Mucosa of rectum (tissue), 2 donors: ENCODE data around the gene ADCY5.

ENCODE experiments used
- H3K27ac ChIP-seq, 2 donors: one replicate each; pipeline ENCODE4 v1.7.0; 2013; ENCODE audit warnings: inconsistent platforms in 2 of 2, low read depth in 2 of 2, low read length in 2 of 2
- H3K27me3 ChIP-seq, 2 donors: one replicate each; pipeline ENCODE4 v1.7.0; 2013; ENCODE audit warnings: low read length in 2 of 2; ENCODE audit not compliant: control insufficient read depth in 2 of 2, insufficient read depth in 2 of 2
- H3K36me3 ChIP-seq, 2 donors: one replicate each; pipeline ENCODE4 v1.7.0; 2013; ENCODE audit warnings: low read length in 2 of 2; ENCODE audit not compliant: control insufficient read depth in 2 of 2, insufficient read depth in 2 of 2
- H3K4me1 ChIP-seq, 2 donors: one replicate each; pipeline ENCODE4 v1.7.0; 2013; ENCODE audit warnings: low read length in 2 of 2, mild to moderate bottlenecking in 1 of 2; ENCODE audit not compliant: control insufficient read depth in 2 of 2, insufficient read depth in 2 of 2
- H3K4me3 ChIP-seq, 2 donors: one replicate each; pipeline ENCODE4 v1.7.0; 2013; ENCODE audit warnings: low read length in 2 of 2
- H3K9ac ChIP-seq, 2 donors: one replicate each; pipeline ENCODE4 v1.7.0; 2013; ENCODE audit warnings: low read length in 2 of 2, low read depth in 1 of 2, mild to moderate bottlenecking in 1 of 2
- H3K9me3 ChIP-seq, 2 donors: one replicate each; pipeline ENCODE4 v1.7.0; 2013; ENCODE audit warnings: low read length in 2 of 2; ENCODE audit not compliant: control insufficient read depth in 2 of 2
- donor health status: healthy.
- donor health status: Normal muscosa, but diverticular disease.

The ADCY5 gene

DNA sequence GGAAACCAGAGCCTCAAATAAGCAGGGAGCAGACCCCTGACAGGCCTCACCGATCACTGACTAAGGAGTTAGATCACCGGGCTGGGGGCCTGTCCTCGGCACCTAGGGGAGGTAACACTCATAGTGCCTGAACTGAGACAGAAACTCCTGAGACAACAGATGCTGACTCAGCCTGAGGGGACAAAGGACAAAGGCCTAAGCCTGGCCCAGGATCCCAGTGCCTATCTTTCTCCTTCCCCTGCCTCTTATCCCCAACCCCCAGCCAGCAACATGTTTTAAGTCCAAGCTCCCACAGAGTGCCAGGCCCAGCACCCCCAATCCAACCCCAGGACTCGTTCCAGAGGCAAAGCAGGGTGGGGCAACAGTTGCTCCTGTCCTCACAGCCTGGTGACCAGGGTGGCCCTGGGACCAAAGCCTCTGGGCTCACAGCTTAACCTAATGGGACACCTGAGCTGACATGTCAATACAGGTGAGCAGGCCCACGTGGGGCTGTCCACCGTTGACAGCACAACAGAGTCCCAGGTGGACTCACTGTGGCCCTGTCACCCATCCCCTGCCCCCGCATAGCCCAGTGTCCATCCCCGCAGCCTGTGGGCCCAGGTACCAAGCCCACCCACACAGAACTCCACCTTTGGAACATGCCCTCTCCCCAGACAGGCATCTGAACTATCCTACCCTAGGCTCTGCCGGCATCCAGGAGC is 37.4 kb downstream of the ADCY5 start:
- Histone ChIP-seq H3K27ac (peak overlapping the region; percentile 32 to 67), H3K4me1 (peaks cover 18 to 26% of the 10 kb centered on the region in 2 donors)

DNA sequence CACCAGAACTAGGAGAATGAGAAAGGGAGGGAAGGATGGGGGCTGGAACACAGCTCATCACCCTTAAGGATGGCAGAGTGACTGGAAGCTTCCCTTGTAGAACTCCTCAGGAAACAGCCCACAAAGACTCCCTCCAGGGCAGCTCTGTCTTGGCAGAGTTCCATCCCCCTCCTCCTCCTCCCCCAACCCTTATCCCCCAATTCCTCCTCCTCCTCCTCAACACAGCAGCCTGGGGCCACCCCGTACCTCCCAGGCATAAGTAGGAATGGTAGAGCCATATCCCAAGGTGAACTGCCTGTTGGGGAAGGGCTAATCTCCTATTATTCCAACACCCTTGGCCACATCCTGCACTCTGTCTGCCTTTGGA is 38.8 kb downstream of the ADCY5 start:
- H3K9me3 ChIP-seq, result no peaks in the 10 kb centered on the region
- H3K9ac ChIP-seq, result no peak overlapping the region
- peak overlapping the region; percentile 50 to 68 for H3K27ac ChIP-seq
- no peaks in the 10 kb centered on the region for H3K36me3 ChIP-seq
- no peak overlapping the region for H3K4me3 ChIP-seq
- peaks cover 18 to 26% of the 10 kb centered on the region in 2 donors for H3K4me1 ChIP-seq
- no peaks in the 10 kb centered on the region for H3K27me3 ChIP-seq

More for the DNA sequence above, 37.4 kb downstream of the ADCY5 start:
- H3K4me3 ChIP-seq, result no peak overlapping the region
- no peaks in the 10 kb centered on the region for H3K36me3 ChIP-seq
- H3K9ac ChIP-seq, result no peak overlapping the region
- H3K27me3 ChIP-seq, result no peaks in the 10 kb centered on the region
- no peaks in the 10 kb centered on the region for H3K9me3 ChIP-seq

DNA sequence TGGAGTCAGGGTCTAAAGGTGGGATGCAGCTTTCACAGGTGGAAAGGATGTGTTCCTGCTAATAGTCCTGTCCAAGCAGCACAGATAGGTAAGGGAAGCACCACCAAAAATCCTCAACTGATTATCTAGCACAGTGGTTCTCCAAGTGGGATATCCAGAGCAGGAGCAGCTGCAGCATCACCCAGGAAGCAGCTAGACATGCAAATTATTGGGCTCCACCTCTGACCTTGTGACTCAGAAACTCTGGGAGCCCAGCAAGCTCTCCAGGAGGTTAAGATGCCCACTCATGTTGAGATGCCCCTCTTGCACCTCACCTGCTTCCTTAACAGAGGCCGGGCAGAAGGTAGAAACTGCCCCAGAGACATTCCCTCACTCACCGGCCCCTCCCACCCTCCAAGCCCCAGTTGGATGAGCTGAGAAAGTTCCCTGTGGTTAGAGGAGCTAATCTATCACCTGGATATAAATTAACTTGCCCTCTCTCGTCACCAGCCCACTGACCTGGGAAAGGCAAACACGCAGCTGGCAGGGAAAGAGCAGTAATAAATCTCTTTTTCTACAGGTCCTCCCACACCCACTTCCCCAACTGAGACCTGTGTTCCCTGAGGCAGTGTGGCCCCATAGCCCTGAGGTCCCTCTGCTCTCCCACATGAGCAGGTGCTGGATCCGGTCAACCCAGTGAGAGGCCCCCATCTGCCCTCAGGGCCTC is 39.3 kb downstream of the ADCY5 start:
- Histone ChIP-seq H3K9ac (peak overlapping the region; percentile 3), H3K4me1 (peaks cover 18 to 26% of the 10 kb centered on the region in 2 donors), H3K9me3 (no peaks in the 10 kb centered on the region), H3K36me3 (no peaks in the 10 kb centered on the region), H3K27ac (peak overlapping the region; percentile 59 to 68), H3K27me3 (no peaks in the 10 kb centered on the region), H3K4me3 (no peak overlapping the region)

DNA sequence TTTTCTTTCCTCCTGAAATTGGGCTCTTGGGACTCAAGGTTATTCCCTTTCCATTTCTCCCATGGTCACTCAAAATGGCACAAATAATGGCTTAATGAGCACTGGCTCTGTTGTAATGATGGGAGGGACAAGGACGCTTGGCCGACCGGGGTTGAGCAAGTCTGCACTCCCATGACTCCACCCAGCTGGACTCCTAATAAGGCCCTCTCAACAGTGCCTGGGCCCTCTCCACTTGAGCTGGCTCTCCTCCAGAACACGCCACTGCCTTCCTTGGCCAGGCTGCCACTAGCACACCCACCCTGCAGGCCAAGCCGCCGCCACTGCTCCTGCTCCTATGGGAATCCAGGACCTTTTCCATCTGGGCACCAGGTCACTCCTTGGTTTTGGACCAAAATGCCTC is 42.3 kb downstream of the ADCY5 start:
- H3K27me3 ChIP-seq, result no peaks in the 10 kb centered on the region
- H3K4me3 ChIP-seq, result no peak overlapping the region
- H3K27ac ChIP-seq, result peak overlapping the region in 1 of 2 donors; percentile 33
- H3K36me3 ChIP-seq, result no peaks in the 10 kb centered on the region
- H3K4me1 ChIP-seq, result peaks cover 18 to 19% of the 10 kb centered on the region in 2 donors
- no peaks in the 10 kb centered on the region for H3K9me3 ChIP-seq
- H3K9ac ChIP-seq, result no peak overlapping the region

DNA sequence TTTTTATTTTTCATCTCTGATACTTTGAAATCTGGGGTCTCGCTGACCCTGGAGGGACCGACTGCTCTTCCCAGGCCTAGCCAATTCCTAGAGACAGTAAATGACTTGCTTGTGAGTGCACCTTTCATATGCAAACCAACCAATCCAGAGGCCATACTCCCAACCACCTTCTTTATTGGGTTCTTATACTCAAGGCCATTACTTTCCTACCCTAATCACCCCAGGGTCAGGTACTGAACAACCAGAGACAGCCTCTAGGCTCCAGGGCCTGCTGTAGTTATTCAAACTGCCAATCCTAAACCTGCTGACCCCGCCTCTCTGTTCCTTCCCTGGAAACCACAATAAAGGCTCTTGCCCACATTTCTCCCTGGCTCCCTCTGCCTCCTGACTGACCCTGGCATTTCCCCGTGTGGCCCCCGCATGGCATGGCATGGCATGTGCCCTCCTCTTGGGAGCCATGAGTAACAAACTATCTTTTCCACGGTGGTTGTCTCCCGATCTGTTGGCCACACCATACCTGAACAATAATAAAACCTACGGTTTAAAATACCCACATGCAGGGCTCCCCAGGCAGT is 42.9 kb downstream of the ADCY5 start:
- H3K4me3 ChIP-seq, result no peak overlapping the region
- H3K36me3 ChIP-seq, result no peaks in the 10 kb centered on the region
- H3K27ac ChIP-seq, result no peak overlapping the region
- no peaks in the 10 kb centered on the region for H3K9me3 ChIP-seq
- H3K4me1 ChIP-seq, result peaks cover 13 to 15% of the 10 kb centered on the region in 2 donors
- peaks cover 0 to 3% of the 10 kb centered on the region in 2 donors for H3K27me3 ChIP-seq
- H3K9ac ChIP-seq, result no peak overlapping the region

DNA sequence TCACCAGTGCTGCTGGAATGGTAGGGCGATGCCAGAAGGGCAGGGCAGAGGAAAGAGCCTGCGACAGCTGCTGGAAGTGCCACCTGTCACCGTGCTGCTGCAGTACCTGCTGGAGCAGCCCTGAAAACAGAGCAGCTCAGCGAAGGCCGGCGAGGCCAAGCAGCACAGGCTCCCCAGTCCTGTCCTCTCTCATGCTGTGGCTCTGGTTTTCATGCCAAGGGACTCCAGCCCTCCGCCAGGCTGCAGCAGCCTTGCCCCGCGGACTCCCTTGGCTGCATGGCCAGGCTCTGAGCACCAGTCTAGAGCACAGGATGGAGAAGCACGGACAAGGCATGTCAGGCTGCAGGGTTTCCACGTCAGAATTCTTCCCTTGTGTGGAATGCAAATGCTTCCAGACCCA is 43.9 kb downstream of the ADCY5 start:
- H3K36me3 ChIP-seq, result no peaks in the 10 kb centered on the region
- no peak overlapping the region for H3K9ac ChIP-seq
- no peak overlapping the region for H3K4me3 ChIP-seq
- H3K4me1 ChIP-seq, result peaks cover 9 to 10% of the 10 kb centered on the region in 2 donors
- no peaks in the 10 kb centered on the region for H3K9me3 ChIP-seq
- H3K27me3 ChIP-seq, result peaks cover 0 to 3% of the 10 kb centered on the region in 2 donors
- peak overlapping the region in 1 of 2 donors; percentile 41 for H3K27ac ChIP-seq

DNA sequence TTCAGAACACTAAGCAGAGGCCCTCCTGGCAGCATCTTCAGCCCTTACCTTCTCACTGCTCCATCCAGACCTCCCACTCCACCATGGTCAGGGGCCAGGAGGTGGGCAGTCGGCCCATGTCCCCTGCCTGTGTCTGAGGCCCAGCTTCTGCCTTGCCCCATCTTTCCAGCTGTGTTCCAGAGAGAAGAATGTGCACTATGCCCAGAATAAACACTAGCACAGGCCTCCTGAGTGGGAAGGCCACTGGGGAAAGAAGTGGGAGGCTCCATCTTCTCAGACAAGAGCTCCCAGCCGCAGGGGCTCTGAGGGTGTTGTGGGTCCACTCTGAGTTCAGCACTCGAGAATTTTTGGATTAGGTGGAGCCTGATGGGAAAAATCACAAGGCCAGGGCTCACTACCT is 44.5 kb downstream of the ADCY5 start:
- Histone ChIP-seq H3K27me3 (peaks cover 0 to 3% of the 10 kb centered on the region in 2 donors), H3K9me3 (no peaks in the 10 kb centered on the region), H3K9ac (no peak overlapping the region), H3K4me1 (peaks cover 4 to 6% of the 10 kb centered on the region in 2 donors), H3K4me3 (no peak overlapping the region), H3K27ac (peak overlapping the region; percentile 25 to 53), H3K36me3 (no peaks in the 10 kb centered on the region)

DNA sequence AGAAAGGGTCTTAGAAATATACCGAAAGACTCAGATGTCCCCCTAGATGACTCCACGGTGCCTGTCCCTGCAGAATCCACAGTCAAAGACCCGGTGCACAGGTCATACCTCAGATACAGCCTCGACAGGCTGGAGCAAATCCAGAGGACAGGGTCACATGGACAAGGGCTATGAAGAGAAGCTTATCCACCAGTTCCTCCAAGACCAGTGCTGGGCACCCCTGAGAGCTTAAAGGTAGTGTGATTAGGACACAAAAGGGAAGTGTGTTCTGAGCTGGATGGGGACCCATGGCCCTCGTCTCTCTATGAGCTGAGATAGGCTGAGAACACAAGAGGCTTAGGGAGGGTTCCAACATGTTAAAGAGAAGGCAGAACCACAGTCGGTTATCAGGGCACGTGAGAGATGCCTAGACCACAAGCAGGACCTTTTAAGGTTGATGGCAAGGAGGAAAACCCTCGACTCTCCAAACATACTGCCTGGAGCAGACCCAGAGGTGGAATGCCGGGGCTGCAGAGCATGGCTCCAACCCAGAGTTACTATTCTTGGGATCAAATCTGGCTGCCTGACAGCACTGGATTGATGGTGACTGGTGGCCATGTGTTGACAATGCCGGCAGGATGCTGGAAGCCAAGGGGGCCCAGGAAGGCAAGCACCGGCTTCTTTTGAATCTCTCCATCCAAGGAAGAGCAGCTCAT is 46.9 kb downstream of the ADCY5 start:
- Histone ChIP-seq H3K4me3 (no peak overlapping the region), H3K9me3 (no peaks in the 10 kb centered on the region), H3K27me3 (peaks cover 0 to 3% of the 10 kb centered on the region in 2 donors), H3K4me1 (no peaks in the 10 kb centered on the region), H3K27ac (peak overlapping the region; percentile 20 to 39), H3K9ac (no peak overlapping the region), H3K36me3 (no peaks in the 10 kb centered on the region)

DNA sequence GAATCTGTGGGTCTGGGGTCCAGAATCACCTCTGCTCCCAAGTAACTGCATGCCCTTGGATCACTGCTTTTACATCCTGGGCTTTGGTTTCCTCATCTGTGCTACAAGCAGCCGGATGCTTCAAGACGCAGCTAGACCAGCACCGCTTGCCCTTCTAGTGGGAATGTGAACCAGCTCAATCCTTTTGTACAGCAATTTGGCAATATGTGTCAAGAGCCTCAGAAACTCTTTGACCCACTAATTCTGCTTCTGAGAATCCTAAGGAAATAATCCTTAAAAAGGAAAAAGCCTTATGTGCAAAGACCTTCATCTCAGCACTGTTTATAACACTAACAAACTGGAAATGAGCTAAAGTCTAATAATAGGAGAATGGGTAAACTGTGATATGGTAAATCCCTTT is 48.7 kb downstream of the ADCY5 start:
- Histone ChIP-seq H3K4me3 (no peak overlapping the region), H3K27me3 (peaks cover 0 to 3% of the 10 kb centered on the region in 2 donors), H3K9ac (no peak overlapping the region), H3K4me1 (no peaks in the 10 kb centered on the region), H3K27ac (no peak overlapping the region), H3K9me3 (no peaks in the 10 kb centered on the region), H3K36me3 (no peaks in the 10 kb centered on the region)

DNA sequence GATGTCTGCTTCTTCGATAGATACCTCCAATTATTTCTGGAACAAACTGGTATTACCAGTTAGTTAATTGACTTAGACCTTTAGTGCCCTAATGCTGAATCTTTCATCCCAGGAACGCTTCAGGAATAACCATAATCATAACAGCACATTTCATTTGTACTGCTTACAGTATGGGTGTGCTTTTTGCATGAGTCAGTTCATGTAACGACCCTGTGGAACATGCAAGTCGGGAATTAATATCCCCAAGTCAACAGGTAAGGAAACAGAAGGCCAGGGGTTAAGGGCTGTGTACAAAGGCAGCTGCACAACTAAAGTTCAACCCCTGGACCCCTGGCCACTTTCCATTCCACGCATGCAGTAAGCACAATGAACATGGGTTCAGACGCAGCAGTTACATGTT is 49.2 kb downstream of the ADCY5 start:
- Histone ChIP-seq H3K9me3 (no peaks in the 10 kb centered on the region), H3K4me1 (no peaks in the 10 kb centered on the region), H3K27me3 (peaks cover 0 to 3% of the 10 kb centered on the region in 2 donors), H3K9ac (no peak overlapping the region), H3K27ac (no peak overlapping the region), H3K4me3 (no peak overlapping the region), H3K36me3 (no peaks in the 10 kb centered on the region)
